T-helper 1 cell (primary cell): ENCODE measurements around the gene TMBIM6.

Source experiments
- DNase-seq, 5 donors: peaks; one replicate each; pipeline ENCODE4 v3.0.0-alpha.2; 2012 to 2020

Gene TMBIM6

DNA sequence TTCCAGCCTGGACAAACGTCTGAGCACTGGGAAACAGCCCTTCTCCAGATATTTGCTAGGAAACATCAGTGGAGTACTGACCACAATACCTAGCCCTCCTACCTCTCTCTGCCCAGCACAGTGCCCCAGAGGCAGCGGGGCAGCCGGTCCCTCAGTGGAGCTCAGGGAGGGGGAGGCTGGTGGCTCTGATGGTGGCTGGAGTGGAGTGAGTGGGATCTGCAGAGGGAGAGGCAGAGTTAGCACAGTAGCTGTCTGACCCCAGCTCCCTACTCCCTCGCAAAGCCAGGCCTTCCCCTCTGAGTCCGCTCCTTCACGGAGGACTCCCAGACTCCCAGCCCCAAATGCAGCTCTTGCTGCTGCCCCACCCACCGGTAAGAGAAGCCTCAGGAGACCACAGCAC is 56.9 kb downstream of the TMBIM6 start:
- DNase-seq: no peak

DNA sequence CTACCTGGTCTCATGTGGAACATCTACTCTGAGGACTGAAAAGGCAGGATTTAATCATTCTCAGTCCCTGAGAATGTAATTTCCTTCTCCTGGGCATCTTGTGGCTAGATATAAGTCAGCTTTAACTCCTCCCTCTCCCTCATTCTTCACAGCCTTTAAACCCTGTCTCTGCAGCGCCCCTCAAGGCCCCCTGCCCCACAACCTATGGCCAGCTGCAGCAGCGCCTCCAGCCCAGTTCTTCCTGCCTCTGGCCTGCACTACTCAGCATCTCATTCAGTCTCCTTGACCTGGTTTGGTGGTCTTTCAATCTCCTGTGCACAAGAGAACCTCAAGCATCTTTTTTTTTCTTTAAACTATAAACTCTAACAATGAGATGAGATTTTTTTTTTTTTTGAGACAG is 57.6 kb downstream of the TMBIM6 start:
- no peak for DNase-seq

DNA sequence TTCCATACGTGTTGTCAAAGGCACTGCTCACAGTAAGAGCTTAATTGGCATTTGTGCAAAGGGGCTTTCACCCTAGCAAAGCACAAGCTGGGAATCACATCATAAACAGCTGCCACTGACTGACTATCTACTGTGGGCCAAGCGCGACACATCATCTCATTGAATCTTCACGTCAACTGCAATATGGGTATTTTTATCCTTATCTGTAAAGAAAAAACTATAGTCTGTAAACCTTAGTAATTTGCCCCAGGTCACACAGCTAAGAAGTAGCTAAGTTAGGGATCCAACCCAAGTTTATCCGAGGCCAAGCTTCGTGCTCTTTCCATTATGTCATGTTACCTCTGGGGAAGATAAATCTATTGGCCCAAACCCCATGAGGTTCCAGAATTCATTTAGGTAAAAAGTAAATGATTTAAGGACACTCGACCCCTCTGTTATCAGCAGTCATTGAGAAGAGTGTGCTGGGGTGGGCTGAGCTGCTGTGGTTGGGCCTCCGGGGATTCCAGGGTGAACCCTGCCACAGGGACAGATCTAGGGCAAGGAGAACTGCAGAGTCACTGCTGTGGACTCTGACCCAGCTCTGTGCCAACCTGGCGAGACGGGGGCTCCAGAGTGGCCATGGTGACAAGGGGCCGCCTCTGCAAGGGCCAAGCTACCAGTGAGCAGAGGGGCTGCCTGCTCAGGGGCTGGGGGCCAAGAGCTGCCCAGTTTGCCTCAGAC is 59.2 kb downstream of the TMBIM6 start:
- no peak for DNase-seq

DNA sequence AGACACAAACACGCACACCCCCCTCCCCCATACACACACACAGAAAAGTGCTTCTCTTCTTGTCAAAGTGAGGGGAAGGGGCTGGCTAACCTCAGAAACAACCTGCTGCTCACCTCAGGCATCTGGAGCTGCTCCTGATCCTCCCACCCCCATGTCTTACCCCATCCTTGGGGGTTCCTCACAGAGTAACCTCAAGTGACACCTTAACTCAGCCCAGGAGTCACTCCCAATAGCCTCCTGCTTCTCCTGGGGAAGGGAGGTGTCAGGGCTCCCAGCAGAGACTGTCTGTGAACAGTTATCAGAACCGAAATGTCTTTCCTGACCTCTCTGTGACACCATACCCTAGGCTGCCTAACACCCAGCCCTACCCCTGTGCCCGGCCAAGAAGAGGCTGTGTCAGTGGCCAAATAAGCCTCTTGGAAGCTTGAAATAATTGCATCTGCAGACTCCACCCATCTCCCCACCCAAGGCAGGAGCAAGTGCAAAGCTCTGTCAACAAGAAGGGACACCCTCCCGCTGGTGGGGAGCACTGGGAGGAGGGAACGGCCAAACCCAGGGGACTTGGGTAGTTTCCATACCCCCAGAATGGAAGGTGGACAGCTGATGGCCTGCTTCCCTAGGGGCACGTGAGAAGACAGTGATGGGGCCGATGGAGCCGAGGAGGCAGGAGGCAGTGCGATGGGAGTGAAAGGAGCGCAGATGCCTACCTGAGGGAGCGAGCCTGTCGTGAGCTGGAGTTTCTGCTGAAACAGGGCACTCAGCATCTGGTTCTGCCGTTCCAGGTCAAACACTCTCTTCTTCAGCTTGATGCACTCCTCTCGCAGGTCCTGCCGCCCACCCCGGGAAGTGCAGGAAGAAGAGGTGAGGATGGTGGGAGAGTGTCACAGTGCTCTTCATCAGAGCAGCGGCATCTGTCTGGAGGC is 60.0 kb downstream of the TMBIM6 start:
- DNase-seq: no peak

DNA sequence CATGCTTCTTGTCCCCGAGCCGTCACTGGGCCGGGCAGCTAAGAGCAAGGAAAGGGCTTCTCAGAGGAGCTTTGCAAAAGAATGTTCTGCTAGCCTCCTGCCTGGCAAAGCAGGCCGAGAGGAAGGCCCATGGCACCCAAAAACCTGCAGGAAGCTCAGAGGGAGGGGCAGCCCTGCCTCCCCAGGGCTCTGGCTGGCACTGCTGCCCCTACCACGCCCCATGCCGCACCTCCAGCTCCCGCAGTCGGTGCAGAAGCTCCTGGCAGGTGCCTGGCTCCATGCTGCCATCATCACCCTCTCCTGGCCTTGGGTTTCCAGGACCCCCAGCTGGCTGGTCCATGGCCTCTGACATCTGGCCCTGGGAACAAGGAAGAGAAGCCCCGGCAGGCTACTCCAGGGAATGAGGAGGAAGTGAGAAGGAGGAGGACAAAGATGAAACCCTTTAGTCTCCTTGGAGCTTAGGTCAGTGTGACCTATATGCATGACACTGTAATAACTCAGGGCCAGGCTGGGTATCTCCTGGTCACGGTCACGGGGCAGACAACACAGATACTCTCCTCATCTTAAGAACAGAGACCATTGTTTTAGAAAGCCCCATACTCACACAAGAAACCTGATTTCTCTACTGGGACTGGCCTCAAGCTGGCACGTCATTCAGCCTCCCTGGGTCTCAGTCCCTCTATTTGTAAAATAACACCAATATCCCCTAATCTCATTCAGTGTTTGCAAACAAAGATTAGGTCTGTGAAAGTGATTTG is 62.5 kb downstream of the TMBIM6 start:
- no peak for DNase-seq

DNA sequence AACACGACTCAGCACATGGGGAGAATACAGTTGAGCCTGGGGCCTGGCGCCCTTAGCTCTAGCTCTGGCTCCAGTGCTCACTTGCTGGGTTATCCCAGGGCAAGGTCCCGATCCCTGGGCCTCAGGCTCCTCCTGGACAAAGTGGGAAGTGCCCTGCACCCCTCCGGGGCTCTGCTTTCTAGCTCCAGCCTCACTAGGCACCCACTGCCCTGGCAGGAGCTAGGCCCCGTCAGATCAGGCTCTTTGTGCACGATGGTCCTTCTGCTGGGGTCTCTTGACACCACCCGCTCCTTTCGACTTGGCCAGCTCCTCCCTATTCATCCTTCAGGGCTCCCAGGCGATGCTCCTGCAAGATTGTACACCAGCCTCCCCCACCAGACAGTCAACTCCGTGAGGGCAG is 63.5 kb downstream of the TMBIM6 start:
- no peak for DNase-seq

DNA sequence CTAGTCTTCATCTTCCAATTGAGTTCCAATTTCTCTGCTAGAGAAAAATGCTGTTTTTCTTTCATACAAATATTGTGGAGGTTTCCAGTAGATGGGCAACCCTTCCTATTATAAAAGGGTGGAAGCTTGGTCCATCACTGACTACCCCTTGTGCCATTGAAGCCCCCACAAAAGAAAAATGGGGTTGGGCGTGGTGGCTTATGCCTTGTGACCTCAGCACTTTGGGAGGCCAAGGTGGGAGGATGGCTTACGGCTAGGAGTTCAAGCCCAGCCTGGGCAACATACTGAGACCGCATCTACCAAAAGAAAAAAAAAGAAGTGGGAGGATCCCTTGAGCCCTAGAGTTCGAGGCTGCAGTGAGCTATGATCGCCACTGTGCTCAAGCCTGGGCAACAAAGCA is 64.1 kb downstream of the TMBIM6 start:
- no peak for DNase-seq

DNA sequence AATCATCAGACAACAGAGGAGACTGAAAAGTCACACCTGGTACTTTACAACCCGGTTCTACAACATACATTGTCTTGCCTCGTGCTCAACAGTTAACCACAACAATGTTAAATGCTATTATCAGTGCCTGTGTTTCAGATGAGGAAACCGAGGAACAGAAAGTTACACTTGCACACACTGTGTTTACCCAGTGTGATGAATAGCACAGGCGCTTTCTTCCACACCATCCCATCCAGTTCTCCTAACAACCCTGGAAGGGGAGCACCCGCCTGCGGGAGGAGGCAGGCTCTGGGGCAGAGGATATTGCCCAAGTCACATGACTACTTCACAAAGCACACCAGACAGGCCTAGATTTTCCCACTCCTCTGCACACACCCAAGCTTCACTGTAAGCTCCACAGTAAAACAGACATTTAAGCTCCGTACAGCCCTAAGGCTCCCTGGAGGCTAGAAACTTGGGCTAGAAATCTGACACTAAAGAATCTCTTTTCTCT is 65.0 kb downstream of the TMBIM6 start:
- no peak for DNase-seq

DNA sequence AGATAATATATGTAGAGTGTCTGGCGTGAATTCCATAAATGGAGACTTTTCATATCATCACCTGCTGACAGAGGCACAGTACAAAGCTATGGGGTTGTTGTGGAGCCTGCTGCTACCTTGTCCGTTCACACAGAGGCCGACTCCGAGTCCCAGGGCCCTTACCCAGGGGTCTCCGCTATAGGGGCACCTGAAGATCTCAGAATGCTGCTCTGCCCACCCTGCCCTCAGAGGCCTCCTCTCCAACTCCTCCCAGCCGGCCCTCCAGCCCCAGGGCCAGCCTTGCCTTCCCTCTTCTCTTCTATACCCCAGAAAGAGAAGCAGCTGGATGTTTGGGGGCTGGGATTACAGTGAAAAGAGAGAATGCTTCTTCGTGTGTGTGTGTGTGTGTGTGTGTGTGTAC is 65.5 kb downstream of the TMBIM6 start:
- no peak for DNase-seq

DNA sequence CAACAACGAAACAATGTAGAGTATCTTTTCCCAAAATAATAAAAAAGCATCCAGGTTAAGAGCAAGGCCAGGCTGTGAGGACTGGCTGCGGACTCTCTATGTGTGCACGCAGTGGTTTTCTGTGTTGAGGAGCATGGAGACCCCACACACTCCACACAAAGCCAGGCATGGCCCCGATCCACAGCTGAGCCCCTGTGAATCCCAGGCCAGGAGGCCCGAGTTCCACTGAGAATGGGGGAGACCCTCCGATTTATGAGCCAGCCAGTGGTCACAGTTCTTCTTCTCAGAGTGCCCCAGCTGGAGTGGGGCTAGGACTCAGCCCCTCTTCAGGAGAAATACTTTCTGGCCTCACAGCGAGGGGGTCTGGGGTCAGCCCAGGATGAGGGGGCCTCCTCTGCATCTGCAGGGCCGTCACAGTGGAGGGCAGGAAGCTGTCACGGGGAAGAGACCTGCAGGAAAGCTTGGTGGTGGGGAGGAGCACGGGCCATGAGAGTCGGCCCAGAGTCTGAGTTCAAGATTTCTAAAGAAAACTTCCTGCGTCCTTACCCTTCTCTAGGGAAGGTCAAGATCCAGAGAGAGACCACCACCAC is 66.7 kb downstream of the TMBIM6 start:
- DNase-seq: no peak

DNA sequence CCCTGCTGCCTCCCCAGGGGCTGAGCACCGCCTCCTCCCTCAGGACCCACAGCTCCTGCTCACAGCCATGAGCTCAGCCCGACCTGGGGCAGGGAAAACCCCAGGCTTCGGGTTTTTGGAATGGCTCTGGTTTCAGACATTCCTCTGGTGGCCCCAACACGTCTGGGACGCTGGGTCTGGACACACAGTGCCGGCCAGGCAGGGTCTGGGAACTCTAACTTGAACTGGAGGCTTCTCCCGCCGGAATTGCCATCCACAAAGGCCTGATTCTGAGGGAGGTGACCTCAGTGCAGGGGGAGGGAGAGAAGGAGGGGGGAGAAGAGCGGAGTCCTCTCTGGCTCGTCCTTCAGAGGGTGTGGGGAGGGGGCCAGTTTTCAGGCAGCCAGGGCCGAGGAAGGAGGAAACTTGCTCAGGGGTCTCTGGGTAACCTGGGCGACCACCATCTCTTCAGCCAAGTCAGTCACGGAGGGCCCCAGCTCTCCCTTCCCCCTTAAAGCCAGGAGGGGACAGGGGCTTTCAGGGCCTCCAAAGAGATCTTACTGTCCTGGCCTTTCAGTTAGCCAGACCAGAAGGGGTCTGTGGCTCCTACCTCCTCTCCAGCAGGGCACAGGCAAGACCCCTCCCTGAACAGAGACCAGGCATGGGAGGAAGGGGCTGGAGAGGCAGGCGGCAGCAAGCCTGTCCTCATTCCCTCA is 67.5 kb downstream of the TMBIM6 start:
- DNase-seq: no peak

DNA sequence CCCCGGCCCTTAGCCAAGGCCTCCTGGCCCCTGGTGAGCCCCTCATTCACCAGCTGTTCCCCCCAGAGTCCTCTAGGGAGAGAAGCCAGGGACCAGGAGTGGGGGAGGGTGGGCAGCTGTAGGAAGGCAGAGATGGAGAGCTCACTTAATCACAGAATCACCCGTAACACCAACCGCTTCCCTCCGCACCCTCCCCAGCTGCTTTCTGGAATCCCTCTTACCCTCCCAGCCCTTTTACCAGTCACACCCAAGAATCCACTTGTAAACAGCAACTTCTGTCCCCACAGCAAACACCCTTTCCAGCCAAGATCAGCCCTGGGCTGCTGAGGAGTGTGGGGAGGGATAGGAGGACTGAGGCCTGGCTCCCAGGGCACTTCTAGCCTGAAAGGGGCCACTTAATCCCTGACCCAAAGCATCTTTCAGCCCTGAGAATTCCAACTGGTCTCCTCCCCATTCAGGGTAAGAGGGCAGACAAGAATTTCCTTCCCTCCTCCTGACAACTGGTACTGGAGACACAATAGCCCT is 68.1 kb downstream of the TMBIM6 start:
- DNase-seq: no peak

DNA sequence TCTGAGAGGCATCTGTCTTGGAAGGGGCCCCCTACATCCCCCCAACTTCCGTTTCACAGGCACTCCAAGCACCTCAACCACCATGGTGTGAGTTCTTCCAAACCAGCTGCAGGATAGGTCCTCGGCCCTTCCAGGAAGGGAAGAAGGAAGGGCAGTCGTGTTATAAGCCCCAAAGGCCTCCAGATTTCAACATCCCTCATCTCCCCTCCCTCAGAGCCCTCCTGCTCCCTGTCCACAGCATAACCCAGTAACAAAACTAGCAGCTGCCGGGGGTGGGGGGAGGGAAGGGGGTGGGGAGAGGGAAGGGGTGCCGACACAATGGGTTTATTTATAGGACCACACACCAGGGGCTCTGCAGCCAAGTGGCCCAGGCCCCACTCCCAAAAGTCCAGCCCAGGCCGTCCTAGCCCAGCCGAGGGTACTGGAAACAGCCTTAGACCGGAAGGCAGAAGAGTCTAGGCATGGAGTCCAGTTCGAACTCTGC is 68.6 kb downstream of the TMBIM6 start:
- no peak for DNase-seq

DNA sequence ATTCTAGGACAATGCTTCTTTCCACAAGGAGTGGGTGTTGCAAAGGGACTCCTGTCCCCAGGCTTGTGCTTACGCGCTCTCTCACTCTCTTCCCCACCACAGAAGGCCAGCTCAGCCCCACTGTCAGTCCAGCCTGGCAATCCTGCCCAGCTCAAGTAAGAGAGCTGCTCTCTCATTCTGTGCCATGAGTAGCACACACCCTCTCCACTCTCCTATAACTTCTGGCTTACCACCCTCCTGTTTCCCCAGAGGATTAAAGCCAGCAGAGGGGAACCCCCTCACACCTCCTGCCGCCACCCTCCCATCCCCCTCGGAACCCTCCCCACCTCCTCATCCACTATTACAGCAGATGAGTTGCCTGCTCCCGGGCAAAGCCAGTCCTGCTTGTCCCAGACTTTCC is 69.8 kb downstream of the TMBIM6 start:
- DNase-seq: no peak

DNA sequence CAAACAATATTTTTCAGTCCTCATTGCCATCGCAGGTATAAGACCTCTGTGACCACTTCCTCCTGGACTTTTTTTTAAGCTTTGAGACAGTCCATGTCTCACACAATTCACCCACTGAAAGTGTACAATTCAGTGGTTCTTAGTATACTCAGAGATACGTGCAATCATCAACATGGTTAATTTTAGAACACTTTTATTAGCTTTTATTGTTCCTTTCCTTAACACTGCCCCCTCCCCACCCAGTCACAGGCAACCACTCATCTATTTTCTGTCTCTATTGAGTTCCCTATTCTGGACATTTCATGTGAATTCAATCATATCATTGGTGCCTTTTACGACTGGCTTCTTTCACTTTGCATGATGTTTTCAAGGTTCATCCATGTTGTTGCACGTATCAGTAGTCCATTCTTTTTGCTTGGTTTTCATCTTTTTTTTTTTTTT is 70.6 kb downstream of the TMBIM6 start:
- DNase-seq: no peak

DNA sequence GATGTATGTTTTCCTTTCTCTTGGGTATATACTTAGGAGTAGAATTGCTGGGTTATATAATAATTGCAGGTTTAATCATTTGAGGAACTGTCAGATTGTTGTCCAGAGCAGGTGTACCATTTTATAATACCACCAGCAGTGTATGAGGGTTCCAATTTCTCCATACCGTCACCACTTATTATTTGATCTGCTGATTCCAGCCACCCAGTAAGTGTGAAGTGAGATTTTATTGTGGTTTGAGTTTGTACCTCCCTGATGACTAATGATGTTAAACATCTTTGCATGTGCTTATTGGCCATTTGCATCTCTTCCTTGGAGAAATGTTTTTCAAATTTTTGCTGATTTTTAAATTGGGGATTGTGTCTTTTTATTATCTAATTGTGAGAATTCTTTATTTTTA is 71.8 kb downstream of the TMBIM6 start:
- DNase-seq: no peak
